IPS-NIHi7 (cell line): Measurements from ENCODE around the gene B4GALNT4.
A peak's percentile ranks its signal among the peaks of the same experiment; 100 is the strongest.
"Not testable (repeated sequence)": the region's sequence is repeated elsewhere in the genome, so short reads cannot be mapped to it uniquely, and the experiment has no call there.

ENCODE experiments used
- DNase-seq: peaks from one replicate; pipeline ENCODE4 v3.0.0; 2012; ENCODE audit warnings: mixed read lengths; ENCODE audit errors: extremely low spot score

B4GALNT4 gene

DNA sequence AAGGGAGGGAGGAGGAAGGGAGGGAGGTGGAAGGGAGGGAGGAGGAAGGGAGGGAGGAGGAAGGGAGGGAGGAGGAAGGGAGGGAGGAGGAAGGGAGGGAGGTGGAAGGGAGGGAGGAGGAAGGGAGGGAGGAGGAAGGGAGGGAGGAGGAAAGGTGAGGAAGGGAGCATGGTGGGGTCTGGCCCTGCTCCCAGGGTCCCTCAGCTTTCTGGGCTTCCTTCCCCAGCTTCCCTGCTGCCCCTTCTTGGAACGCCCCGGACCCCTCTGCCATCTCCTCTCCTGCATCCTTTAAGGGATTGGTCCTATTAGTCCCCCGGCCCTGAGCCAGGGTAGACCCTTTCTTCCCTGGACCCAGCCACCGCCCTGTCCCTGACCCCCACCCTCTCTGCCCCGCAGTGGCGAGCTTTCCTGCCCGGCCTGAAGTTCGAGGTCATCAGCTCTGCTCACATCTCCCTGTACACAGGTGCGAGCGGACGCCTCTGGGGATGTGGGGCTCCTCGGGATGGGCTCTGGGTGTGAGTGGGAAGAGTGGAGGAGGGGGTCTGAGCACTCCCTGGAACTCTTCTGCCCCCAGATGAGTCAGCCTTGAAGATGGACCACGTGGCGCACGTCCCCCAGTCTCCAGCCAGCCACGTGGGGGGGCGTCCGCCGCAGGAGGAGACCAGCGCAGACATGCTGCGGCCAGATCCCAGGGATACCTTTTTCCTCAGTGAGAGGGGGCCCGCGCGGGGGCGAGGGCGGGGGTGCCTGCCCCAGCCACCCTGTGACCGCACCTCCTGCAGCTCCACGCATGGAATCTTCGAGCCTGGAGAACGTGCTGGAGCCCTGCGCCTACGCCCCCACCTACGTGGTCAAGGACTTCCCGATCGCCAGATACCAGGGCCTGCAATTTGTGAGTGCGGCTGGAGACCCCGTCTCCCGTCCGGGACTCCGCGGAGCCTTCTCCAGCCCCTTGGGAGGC is 6.0 kb downstream of the B4GALNT4 start:
- no peak for DNase-seq

GRCh38 chr11:376531-377173 is 7.4 kb downstream of the B4GALNT4 start:
- DNase-seq, result no peak

DNA sequence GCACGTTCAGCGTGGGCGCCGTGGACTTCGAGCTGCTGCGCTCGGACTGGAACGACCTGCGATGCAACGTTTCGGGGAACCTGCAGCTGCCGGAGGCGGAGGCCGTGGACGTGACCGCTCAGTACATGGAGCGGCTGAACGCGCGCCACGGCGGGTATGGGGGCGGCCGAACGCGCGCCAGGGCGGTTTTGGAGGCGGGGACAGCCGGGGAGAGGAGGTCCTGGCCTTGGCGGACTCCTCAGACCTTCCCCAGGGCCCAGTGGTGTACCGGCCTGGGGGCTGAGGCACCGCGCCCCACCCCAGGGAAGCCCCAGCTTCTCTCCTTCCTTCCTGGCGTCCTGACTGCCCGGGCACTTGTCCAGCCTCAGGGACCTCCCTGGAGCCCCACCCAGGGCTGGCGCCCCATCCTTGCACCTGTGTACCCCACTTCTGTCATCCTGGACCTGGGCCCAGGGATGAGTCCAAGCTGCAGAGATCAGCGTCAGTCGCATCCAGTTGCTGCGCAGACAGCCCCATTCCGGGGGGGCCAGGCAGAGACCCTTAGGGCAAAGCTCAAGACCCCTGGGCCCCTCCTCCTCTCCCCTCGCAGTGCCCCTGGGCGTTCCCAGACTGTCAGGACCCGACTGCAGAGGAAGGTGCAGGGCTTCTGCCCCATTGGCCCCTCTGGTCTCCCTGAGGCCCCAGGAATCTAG is 8.0 kb downstream of the B4GALNT4 start:
- no peak for DNase-seq

GRCh38 chr11:377883-378500 is 8.7 kb downstream of the B4GALNT4 start:
- DNase-seq, result no peak

DNA sequence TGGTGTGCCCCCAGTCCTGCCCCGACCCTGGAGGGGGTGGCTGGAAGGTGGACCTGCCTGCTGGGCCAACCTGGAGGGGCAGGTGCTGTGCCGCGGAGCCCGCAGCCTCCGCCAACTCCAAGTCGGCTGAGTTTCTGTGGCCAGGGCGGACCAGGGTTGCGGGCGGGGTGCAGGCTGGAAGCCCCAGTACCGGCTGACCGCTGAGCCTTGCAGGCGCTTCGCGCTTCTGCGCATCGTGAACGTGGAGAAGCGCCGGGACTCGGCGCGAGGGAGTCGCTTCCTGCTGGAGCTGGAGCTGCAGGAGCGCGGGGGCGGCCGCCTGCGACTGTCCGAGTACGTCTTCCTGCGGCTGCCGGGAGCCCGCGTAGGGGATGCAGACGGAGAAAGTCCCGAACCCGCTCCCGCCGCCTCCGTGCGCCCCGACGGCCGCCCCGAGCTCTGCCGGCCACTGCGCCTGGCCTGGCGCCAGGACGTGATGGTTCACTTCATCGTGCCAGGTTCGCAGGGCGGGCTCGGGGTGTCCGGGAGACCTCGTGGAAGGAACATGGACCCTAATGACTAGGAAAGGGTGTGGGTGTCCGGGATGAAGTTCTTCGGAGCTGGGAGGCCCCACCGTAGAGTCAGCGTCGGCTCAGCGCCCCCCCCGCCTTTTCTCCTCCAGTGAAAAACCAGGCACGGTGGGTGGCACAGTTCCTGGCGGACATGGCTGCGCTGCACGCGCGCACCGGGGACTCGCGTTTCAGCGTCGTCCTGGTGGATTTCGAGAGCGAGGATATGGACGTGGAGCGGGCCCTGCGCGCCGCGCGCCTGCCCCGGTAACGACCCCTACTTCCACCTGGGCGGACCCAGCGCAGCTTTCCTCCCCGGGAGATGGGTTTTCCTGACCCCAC is 10.2 kb downstream of the B4GALNT4 start:
- DNase-seq, result no peak

DNA sequence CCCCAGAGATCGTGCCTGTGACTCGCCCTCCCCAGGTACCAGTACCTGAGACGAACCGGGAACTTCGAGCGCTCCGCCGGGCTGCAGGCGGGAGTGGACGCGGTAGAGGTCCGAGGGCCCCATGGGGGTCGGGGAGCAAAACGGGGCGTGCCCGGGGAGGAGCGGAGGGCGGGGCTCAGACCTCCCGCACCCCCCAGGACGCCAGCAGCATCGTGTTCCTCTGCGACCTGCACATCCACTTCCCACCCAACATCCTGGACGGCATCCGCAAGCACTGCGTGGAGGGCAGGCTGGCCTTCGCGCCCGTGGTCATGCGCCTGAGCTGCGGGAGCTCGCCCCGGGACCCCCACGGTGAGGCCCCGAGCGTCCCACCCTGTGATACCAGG is 10.8 kb downstream of the B4GALNT4 start:
- DNase-seq, result no peak

DNA sequence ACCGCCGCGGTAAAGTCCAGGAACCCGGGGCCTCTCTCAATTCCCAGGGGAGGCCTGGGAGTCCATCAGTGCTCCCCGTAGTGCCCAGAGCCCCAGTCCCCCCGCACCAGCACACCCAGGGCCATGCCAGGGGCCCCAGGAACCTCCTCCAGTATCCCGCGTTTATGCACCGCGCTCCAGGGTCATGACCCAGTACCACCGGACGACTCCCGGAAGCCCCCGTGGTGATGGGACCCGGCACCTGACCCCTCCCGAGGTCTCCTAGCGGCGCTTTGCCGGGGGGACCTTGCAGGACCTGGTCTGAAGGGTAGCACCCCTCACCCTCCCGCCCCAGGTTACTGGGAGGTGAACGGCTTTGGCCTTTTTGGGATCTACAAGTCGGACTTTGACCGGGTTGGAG is 11.2 kb downstream of the B4GALNT4 start:
- DNase-seq, result no peak

DNA sequence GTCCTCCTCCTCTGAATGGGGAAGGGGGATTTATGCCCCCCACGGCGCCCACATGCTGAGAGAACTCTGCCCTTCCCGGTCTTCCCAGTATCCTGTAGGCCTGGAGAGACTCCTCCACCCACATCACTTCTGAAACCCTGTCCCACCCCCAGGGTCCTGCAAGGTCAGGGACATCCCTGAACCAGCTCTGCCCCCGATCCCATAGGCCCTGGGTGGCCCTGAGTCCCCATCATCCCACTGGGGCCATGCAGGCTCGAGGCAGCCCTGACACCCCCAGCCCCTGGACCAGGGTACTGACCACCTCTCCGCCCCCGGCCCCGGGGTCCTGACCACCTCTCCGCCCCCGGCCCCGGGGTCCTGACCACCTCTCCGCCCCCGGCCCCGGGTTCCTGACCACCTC is 11.7 kb downstream of the B4GALNT4 start:
- DNase-seq, result no peak

- no peak for DNase-seq
These were observed 12.3 kb downstream of the B4GALNT4 start for GRCh38 chr11:381501-382072.

DNA sequence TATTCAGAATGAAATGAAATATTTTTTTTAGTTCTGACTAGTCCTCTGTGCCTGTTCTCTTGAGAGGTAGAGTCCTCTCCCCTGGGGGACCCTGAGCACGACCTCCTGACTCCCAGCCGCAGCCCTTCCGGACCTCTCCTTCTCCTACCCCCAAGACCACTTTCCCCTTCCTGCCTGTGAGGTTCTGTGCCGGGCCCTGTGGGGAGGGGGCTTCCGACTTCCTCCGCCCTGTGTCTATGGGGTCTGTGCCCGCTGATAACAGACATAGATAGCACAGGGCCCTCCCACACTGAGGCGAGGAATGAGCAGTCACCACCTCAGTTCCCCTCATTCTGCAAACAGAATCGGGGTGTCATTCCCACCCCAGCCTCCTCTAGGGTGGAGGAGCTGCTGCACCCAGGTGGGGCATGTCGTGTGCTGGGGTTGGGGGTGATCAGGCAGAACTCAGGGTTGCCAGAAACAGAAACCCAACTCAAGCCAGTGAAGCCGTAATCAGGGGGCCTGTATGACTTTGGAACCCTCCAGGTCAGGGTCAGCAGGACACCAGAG is 12.9 kb downstream of the B4GALNT4 start:
- DNase-seq, result no peak

- no peak for DNase-seq
These were observed 14.1 kb downstream of the B4GALNT4 start for GRCh38 chr11:383431-383830.

DNA sequence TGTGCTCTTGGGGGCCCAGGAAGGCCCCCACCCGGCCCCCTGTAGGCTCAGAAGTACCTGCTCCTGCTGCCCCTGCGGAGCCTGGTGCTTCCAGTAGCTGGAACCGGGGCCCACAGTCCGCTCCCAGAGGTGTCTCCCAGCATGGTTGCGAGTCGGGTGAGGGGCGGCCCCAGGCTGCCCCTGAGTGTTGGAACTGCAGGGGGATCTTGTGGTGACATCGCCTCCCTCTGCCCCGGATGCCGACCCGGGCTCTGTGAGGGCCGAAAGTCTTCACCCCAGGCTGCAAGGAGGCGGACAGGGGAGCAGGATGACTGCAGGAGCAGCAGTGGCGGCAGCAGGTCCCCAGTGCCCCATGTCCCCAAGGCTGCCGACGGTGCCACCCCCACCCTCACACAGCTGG is 15.2 kb downstream of the B4GALNT4 start:
- no peak for DNase-seq

DNA sequence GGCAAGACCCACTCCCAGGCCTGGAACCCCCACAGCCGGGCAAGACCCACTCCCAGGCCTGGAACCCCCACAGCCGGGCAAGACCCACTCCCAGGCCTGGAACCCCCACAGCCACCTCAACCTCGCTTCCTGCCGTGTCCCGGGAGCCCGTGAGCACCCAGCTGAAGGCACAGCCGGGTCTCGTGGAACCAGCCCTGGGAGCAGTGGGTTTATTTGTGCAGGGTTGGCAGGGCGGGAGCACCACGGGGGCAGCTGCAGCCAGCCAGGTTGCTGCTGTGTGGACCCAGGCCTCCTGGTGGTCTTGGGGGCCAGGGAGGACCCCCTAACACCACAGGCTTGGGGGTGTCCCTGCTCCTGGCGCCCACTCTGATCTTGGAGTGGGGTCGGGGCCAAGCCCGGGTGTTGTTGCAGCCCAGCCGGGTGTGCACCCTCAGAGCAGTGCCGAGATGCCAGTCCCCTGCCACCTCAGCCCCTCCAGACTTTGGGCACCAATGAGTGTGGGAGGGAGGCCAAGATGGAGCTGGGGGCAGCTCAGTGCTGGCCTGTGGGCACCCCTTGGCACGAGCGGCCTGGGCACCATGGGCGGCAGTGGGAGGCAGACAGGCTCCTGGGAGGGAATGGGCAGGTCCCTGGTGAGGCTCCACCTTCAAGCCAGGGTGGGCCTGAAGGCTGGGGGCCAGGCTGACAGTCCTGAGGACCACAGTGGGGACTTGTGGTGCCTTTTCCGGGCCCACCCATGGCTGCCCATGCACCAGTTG is 16.5 kb downstream of the B4GALNT4 start:
- no peak for DNase-seq

- DNase-seq, result no peak
These were observed 17.2 kb downstream of the B4GALNT4 start for GRCh38 chr11:386483-386882.

GRCh38 chr11:387193-387793 is 18.0 kb downstream of the B4GALNT4 start:
- DNase-seq, result no peak

DNA sequence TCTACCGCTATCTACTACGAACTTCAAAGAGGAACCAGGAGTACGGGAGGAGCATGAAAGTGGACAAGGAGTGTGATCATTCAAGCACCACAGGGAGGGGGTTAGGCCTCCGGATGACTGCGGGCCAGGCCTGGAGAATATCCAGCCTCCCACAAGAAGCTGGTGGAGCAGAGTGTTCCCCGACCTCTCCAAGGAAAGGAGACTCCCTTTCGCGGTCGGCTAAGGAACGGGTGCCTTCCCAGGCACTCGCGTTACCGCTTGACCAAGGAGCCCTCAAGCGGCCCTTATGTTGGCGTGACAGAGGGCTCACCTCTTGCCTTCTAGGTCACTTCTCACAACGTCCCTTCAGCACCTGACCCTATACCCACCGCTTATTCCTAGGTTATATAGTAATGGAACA is 20.1 kb downstream of the B4GALNT4 start:
- DNase-seq, result not testable (repeated sequence)

GRCh38 chr11:390175-390574 is 20.9 kb downstream of the B4GALNT4 start:
- DNase-seq, result peak; percentile 75

- DNase-seq, result no peak
These were observed 22.1 kb downstream of the B4GALNT4 start for GRCh38 chr11:391117-392017.
